Measurements from ENCODE around the gene CAPN9.

CAPN9 gene

GRCh38 chr1:230808281-230808872, 61.2 kb downstream of the CAPN9 start:
- H3K4me3 Mint-ChIP-seq: no peak overlapping the region
- H3K27ac Mint-ChIP-seq: peak overlapping the region in 2 of 3 experiments; percentile 59 to 70
- H3K36me3 Mint-ChIP-seq (ENCODE audit: low read depth): no peaks in the 10 kb centered on the region
- peaks cover 10% of the 10 kb centered on the region for H3K4me1 Mint-ChIP-seq
- H3K9me3 Mint-ChIP-seq: peaks cover 14% of the 10 kb centered on the region
- no peaks in the 10 kb centered on the region for H3K27me3 Mint-ChIP-seq (ENCODE audit: low read depth)
- TF ChIP-seq CTCF (IDR thresholded peaks at IDR 0.05; ENCODE audit: unreplicated experiment in 3 of 3): no peak

- peaks cover 10% of the 10 kb centered on the region for H3K4me1 Mint-ChIP-seq
- no peak for TF ChIP-seq CTCF (IDR thresholded peaks at IDR 0.05; ENCODE audit: unreplicated experiment in 3 of 3)
- peak overlapping the region in 1 of 3 experiments; percentile 70 for H3K27ac Mint-ChIP-seq
- no peaks in the 10 kb centered on the region for H3K27me3 Mint-ChIP-seq (ENCODE audit: low read depth)
- H3K4me3 Mint-ChIP-seq: no peak overlapping the region
- no peaks in the 10 kb centered on the region for H3K36me3 Mint-ChIP-seq (ENCODE audit: low read depth)
- peaks cover 20% of the 10 kb centered on the region for H3K9me3 Mint-ChIP-seq
Observed at GRCh38 chr1:230809256-230809990, 62.2 kb downstream of the CAPN9 start.

- Mint-ChIP-seq H3K36me3 (ENCODE audit: low read depth) (no peaks in the 10 kb centered on the region), H3K4me1 (peaks cover 24% of the 10 kb centered on the region), H3K4me3 (no peak overlapping the region), H3K9me3 (peaks cover 24% of the 10 kb centered on the region), H3K27me3 (ENCODE audit: low read depth) (peaks cover 4% of the 10 kb centered on the region), H3K27ac (no peak overlapping the region)
- no peak for TF ChIP-seq CTCF (IDR thresholded peaks at IDR 0.05; ENCODE audit: unreplicated experiment in 3 of 3)
Observed at GRCh38 chr1:230812568-230812967, 65.4 kb downstream of the CAPN9 start.

- TF ChIP-seq CTCF (IDR thresholded peaks at IDR 0.05; ENCODE audit: unreplicated experiment in 3 of 3): no peak
- peak overlapping the region in 2 of 3 experiments; percentile 76 to 83 for H3K27ac Mint-ChIP-seq
- H3K4me1 Mint-ChIP-seq: peaks cover 33% of the 10 kb centered on the region
- H3K4me3 Mint-ChIP-seq: peak overlapping the region in 1 of 3 experiments; percentile 8
- no peaks in the 10 kb centered on the region for H3K36me3 Mint-ChIP-seq (ENCODE audit: low read depth)
- H3K9me3 Mint-ChIP-seq: peaks cover 26% of the 10 kb centered on the region
- H3K27me3 Mint-ChIP-seq (ENCODE audit: low read depth): peaks cover 4% of the 10 kb centered on the region
Observed at GRCh38 chr1:230814949-230815692, 67.9 kb downstream of the CAPN9 start.

- Mint-ChIP-seq H3K27ac (peak overlapping the region in 1 of 3 experiments; percentile 76), H3K4me3 (no peak overlapping the region), H3K9me3 (peaks cover 26% of the 10 kb centered on the region), H3K36me3 (ENCODE audit: low read depth) (no peaks in the 10 kb centered on the region), H3K4me1 (peaks cover 42% of the 10 kb centered on the region), H3K27me3 (ENCODE audit: low read depth) (peaks cover 8% of the 10 kb centered on the region)
- no peak for TF ChIP-seq CTCF (IDR thresholded peaks at IDR 0.05; ENCODE audit: unreplicated experiment in 3 of 3)
Observed at GRCh38 chr1:230816018-230816417, 68.8 kb downstream of the CAPN9 start.
